Measurements from ENCODE around the gene UNC93B1.

UNC93B1 gene

DNA sequence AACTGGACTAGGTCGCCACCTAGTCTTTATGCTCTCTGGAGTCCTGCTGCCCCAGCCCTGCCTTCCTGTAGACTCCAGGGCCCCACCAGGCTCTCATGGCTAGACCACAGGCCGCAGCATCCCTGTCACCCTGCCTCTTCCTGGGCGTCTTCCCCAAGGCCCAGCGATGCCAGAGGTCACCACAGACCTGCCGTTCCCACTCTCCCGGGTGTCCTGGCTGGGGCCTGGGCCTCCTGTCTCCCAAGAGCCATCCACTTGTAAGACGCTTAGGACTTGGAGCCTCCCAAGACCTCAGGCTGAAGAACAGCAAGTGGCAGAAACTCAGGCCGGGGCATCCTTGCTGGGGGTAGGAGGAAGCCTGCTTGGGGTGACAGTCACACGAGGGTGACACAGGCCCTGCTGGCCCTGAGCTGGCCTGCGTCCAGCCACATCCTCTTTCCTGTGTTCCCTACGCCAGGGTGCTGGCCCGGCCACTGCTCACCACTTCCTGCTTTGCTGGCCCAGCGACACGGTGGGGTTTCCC lies 32.9 kb upstream of the UNC93B1 start:
- in situ Hi-C loops (cut with MboI; ENCODE audit: low sequenced_read_pairs, unreplicated experiment) = no loop called here
- TF ChIP-seq, protein P1, sequence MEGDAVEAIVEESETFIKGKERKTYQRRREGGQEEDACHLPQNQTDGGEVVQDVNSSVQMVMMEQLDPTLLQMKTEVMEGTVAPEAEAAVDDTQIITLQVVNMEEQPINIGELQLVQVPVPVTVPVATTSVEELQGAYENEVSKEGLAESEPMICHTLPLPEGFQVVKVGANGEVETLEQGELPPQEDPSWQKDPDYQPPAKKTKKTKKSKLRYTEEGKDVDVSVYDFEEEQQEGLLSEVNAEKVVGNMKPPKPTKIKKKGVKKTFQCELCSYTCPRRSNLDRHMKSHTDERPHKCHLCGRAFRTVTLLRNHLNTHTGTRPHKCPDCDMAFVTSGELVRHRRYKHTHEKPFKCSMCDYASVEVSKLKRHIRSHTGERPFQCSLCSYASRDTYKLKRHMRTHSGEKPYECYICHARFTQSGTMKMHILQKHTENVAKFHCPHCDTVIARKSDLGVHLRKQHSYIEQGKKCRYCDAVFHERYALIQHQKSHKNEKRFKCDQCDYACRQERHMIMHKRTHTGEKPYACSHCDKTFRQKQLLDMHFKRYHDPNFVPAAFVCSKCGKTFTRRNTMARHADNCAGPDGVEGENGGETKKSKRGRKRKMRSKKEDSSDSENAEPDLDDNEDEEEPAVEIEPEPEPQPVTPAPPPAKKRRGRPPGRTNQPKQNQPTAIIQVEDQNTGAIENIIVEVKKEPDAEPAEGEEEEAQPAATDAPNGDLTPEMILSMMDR (IDR thresholded peaks at IDR 0.05; ENCODE audit: borderline replicate concordance, control extremely low read depth, extremely low read depth, insufficient read depth, missing control alignments) = no peak
- DNase-seq (ENCODE audit: low spot score) = peak; percentile 63

DNA sequence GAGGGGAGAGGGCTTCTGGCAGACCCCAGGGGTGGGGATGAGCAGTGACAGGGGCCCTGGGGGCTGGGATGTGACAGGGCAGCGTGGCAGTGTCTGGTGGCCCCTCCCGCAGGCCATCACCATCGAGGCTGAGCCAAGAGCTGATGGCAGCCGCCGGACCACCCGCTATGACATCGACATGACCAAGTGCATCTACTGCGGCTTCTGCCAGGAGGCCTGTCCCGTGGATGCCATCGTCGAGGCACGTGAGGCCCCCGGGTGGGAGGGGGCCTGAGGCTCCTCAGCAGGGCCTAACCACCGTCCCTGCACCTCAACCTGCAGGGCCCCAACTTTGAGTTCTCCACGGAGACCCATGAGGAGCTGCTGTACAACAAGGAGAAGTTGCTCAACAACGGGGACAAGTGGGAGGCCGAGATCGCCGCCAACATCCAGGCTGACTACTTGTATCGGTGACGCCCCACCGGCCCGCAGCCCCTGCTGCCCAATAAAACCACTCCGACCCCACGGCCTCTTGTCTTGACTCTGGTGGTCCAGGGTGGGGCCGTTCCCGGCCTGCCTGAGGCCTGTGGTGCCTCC lies 32.3 kb upstream of the UNC93B1 start:
- TF ChIP-seq, protein P1 (IDR thresholded peaks at IDR 0.05; ENCODE audit: borderline replicate concordance, control extremely low read depth, extremely low read depth, insufficient read depth, missing control alignments) = no peak
- DNase-seq (ENCODE audit: low spot score) = no peak
- in situ Hi-C loops (cut with MboI; ENCODE audit: low sequenced_read_pairs, unreplicated experiment) = no loop called here

DNA sequence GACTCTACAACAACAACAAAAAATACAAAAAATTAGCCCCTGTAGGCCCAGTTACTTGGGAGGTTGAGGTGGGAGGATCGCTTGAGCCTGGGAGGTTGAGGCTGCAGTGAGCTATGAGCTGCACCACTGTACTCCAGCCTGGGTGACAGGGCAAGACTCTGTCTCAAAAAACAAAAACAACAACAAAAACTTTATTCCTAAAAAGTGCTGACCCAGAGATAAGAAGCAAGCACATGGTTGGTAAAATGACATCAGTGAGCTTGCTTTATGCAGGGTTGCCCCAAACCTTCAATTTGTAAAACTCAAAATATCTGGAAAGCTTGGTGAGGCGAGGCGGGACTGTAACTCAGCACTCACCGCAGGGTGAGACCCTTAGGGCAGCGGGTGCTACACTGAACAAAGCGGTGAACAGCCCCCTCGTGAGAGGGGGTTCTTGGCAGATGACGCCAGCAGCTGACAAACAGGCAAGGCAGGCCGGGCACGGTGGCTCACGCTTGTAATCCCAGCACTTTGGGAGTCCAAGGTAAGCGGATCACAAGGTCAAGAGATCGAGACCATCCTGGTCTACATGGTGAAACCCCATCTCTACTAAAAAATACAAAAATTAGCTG lies 31.5 kb upstream of the UNC93B1 start:
- in situ Hi-C loops (cut with MboI; ENCODE audit: low sequenced_read_pairs, unreplicated experiment) = no loop called here
- DNase-seq (ENCODE audit: low spot score) = no peak
- TF ChIP-seq, protein P1 (IDR thresholded peaks at IDR 0.05; ENCODE audit: borderline replicate concordance, control extremely low read depth, extremely low read depth, insufficient read depth, missing control alignments) = no peak

DNA sequence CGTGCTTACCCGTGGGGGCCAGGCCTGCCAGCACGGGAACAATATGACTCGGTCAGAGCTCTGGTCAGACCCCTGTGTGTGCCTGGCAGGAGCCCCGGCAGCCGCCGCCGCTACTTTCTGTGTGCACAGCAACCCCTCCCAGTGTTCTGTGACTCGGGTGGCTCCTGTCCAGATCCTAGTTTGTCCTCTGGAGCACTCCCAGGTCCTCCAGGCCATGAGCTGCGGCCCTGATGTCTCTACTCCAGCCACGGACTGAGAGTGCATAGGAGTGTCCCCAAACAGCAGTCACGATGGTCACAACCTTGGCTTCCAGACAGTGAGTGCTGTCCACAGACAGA lies 29.8 kb upstream of the UNC93B1 start:
- in situ Hi-C loops (cut with MboI; ENCODE audit: low sequenced_read_pairs, unreplicated experiment) = no loop called here
- TF ChIP-seq, protein P1 (IDR thresholded peaks at IDR 0.05; ENCODE audit: borderline replicate concordance, control extremely low read depth, extremely low read depth, insufficient read depth, missing control alignments) = no peak
- DNase-seq (ENCODE audit: low spot score) = no peak

DNA sequence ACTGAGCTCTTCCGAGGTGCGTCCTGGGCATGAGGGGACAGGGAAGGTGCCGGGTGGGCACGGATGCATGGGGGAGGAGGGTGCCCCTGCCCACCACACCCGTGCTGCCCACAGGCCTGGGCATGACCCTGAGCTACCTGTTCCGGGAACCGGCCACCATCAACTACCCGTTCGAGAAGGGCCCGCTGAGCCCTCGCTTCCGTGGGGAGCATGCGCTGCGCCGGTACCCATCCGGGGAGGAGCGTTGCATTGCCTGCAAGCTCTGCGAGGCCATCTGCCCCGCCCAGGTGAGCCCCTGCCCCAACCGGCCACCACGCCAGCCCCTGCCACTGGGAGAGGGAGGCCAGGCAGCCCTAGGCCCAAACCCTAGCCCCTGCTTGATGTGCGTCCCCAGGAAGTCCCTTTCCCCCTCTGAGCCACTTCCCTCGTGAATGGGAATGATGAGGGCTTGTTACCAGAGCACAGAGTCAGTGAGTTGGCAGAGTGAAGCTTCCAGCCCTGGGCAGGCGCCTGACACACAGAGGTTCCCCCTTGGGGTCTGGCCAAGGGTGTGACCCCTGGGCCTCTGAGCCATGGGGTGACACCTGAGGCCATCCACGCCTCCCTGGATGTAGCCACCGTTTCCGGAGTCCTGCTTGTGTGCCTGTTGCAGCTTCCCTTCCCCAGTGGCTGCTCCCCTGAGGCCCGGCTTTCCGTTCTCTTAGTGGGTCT lies 29.3 kb upstream of the UNC93B1 start:
- no peak for DNase-seq (ENCODE audit: low spot score)
- in situ Hi-C loops (cut with MboI; ENCODE audit: low sequenced_read_pairs, unreplicated experiment) = no loop called here
- TF ChIP-seq, protein P1 (IDR thresholded peaks at IDR 0.05; ENCODE audit: borderline replicate concordance, control extremely low read depth, extremely low read depth, insufficient read depth, missing control alignments) = no peak

DNA sequence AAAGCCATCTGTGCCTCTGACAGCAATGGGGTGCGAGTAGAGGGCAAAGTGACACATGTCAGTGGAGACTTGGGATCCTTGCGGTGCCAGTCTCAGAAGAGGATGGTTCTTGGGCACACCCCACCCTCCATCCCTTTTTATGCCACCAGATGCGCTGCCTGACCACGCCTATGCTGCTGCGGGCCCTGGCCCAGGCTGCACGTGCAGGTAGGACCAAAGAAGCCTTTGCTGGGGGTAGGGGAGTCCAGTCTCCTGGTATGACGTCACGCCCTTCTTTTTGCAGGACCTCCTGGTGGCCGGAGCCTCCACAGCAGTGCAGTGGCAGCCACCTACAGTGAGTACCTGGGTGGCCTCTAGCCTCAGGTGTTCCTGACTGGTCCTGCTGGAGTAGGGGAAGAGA lies 28.1 kb upstream of the UNC93B1 start:
- TF ChIP-seq, protein P1 (IDR thresholded peaks at IDR 0.05; ENCODE audit: borderline replicate concordance, control extremely low read depth, extremely low read depth, insufficient read depth, missing control alignments) = no peak
- no peak for DNase-seq (ENCODE audit: low spot score)
- in situ Hi-C loops (cut with MboI; ENCODE audit: low sequenced_read_pairs, unreplicated experiment) = no loop called here

Data from GM13976 (cell line).